ENCODE measurements around the gene NMRK1.

The NMRK1 gene

GRCh38 chr9:75063556-75064305, 24.2 kb downstream of the NMRK1 start:
- no peak overlapping the region for H3K4me3 ChIP-seq (ENCODE audit: low read length)
- no peak for TF ChIP-seq CTCF (conservative IDR thresholded peaks at IDR 0.05; ENCODE audit: low read depth, low read length)
- no peak for DNase-seq (ENCODE audit: low read depth)

- no peak for TF ChIP-seq CTCF (conservative IDR thresholded peaks at IDR 0.05; ENCODE audit: low read depth, low read length)
- DNase-seq (ENCODE audit: low read depth) = no peak
- H3K4me3 ChIP-seq (ENCODE audit: low read length) = no peak overlapping the region
These were observed 26.8 kb downstream of the NMRK1 start for GRCh38 chr9:75061169-75061568.

- TF ChIP-seq CTCF (conservative IDR thresholded peaks at IDR 0.05; ENCODE audit: low read depth, low read length) = no peak
- no peak for DNase-seq (ENCODE audit: low read depth)
- H3K4me3 ChIP-seq (ENCODE audit: low read length) = no peak overlapping the region
These were observed 33.5 kb downstream of the NMRK1 start for GRCh38 chr9:75054368-75055001.

GRCh38 chr9:75053869-75054268, 34.1 kb downstream of the NMRK1 start:
- no peak overlapping the region for H3K4me3 ChIP-seq (ENCODE audit: low read length)
- DNase-seq (ENCODE audit: low read depth) = no peak
- no peak for TF ChIP-seq CTCF (conservative IDR thresholded peaks at IDR 0.05; ENCODE audit: low read depth, low read length)

- no peak overlapping the region for H3K4me3 ChIP-seq (ENCODE audit: low read length)
- no peak for TF ChIP-seq CTCF (conservative IDR thresholded peaks at IDR 0.05; ENCODE audit: low read depth, low read length)
These were observed 36.7 kb downstream of the NMRK1 start for GRCh38 chr9:75051285-75051684.

GRCh38 chr9:75047506-75047905, 40.4 kb downstream of the NMRK1 start:
- DNase-seq (ENCODE audit: low read depth) = no peak
- H3K4me3 ChIP-seq (ENCODE audit: low read length) = no peak overlapping the region
- no peak for TF ChIP-seq CTCF (conservative IDR thresholded peaks at IDR 0.05; ENCODE audit: low read depth, low read length)

More at GRCh38 chr9:75051285-75051684, 36.7 kb downstream of the NMRK1 start:
- no peak for DNase-seq (ENCODE audit: low read depth)
